Loucy (cell line): ENCODE results near the gene ARPIN.

Experiments
- EZH2phosphoT487 ChIP-seq: fragments of 200-600 bp; IDR thresholded peaks from 2 replicates; pipeline ENCODE4 v1.6.1; 2018; ENCODE audit warnings: antibody characterized with exemption, mild to moderate bottlenecking, moderate library complexity, borderline replicate concordance
- TF ChIP-seq, protein P1 (sequence below): fragments of 200-600 bp; sonication (generic); conservative IDR thresholded peaks from 2 replicates; pipeline ENCODE4 v1.5.1; 2014; ENCODE audit warnings: mild to moderate bottlenecking, antibody characterized with exemption, low read length

DNA sequence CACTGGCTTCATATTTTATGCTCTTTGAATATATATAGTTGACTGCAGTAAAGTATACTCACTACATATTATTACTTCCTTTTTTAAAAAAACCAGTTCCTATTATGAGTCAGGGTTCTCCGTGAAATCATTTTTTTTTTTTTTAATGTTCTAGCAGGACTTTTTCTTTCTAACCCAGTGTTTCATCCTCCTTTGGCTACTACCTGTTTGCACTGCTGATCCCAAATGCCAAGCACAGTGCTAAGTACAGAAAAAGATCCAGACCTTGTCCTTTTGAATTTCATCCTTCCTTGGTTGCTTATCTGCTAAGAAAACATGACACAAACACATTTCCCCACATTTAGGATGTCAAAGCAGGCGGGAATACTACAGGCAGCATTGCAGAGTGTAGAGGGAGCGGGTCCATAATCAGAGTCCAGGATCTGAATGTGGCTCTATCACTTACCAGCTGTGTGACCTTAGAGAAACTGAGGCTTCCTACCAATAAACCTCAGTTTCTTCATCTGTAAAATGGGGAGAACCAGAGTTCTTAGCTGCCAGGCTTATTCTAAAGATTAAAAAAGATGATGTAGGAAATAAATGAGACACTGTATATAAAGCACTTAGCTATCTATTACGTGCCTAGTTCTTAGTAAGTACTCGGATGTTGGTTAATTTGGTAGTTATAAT lies 60.9 kb downstream of the ARPIN start:
- TF ChIP-seq, protein P1, sequence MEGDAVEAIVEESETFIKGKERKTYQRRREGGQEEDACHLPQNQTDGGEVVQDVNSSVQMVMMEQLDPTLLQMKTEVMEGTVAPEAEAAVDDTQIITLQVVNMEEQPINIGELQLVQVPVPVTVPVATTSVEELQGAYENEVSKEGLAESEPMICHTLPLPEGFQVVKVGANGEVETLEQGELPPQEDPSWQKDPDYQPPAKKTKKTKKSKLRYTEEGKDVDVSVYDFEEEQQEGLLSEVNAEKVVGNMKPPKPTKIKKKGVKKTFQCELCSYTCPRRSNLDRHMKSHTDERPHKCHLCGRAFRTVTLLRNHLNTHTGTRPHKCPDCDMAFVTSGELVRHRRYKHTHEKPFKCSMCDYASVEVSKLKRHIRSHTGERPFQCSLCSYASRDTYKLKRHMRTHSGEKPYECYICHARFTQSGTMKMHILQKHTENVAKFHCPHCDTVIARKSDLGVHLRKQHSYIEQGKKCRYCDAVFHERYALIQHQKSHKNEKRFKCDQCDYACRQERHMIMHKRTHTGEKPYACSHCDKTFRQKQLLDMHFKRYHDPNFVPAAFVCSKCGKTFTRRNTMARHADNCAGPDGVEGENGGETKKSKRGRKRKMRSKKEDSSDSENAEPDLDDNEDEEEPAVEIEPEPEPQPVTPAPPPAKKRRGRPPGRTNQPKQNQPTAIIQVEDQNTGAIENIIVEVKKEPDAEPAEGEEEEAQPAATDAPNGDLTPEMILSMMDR, result no peak
- no peak for TF ChIP-seq EZH2phosphoT487
